Prostate gland (tissue), 2 donors: ENCODE measurements around the gene RBPJL. TPM values are rescaled to one million over a fixed set of nuclear protein-coding genes. Genes with fewer than 3 reads are reported as not detected.

ENCODE experiments used
- DNase-seq: peaks from one replicate; pipeline ENCODE4 v3.0.0-alpha.2; 2019; ENCODE audit warnings: low spot score
- H3K27ac ChIP-seq, 2 donors: fragments of 200-600 bp; sonication (generic); 2 replicates each; pipeline ENCODE4 v1.5.1; 2017 to 2019
- H3K27me3 ChIP-seq: fragments of 200-600 bp; sonication (generic); replicated peaks from 2 replicates; pipeline ENCODE4 v1.5.1; 2019; ENCODE audit not compliant: insufficient read depth
- H3K36me3 ChIP-seq, 2 donors: fragments of 200-600 bp; sonication (generic); 1 replicate in 1 of 2; 2 replicates in 1 of 2; pipeline versions ENCODE4 v1.5.1 to v1.8.1; 2017 to 2019
- H3K4me1 ChIP-seq: fragments of 200-600 bp; sonication (generic); replicated peaks from 2 replicates; pipeline ENCODE4 v1.5.1; 2019
- H3K4me3 ChIP-seq, 2 donors: fragments of 200-600 bp; sonication (generic); 2 replicates each; pipeline ENCODE4 v1.5.1; 2017 to 2019
- H3K9me3 ChIP-seq: fragments of 200-600 bp; sonication (generic); 2 replicates; pipeline ENCODE4 v1.5.1; 2017
- CTCF ChIP-seq, 4 experiments: fragments of 200-600 bp in 2 of 4; fragments of 450-650 bp in 2 of 4; sonication (generic) in 2 of 4; IDR thresholded peaks; 1 replicate in 3 of 4; 2 replicates in 1 of 4; pipeline ENCODE4 v1.5.1; 2016 to 2019; ENCODE audit warnings: antibody characterized with exemption in 4 of 4, mild to moderate bottlenecking in 2 of 4, moderate library complexity in 2 of 4
- POLR2A ChIP-seq: fragments of 450-650 bp; IDR thresholded peaks from one replicate; pipeline ENCODE4 v1.6.1; 2016; ENCODE audit warnings: antibody characterized with exemption, mild to moderate bottlenecking
- POLR2AphosphoS5 ChIP-seq: sonication (generic); formaldehyde crosslinking; IDR thresholded peaks from one replicate; pipeline ENCODE4 v1.6.1; 2017; ENCODE audit warnings: antibody characterized with exemption
- WGBS: methylation state at CpG from one replicate; pipeline ENCODE4 v1.1.5; 2018; 5-methylcytosine and 5-hydroxymethylcytosine counted together
- intact Hi-C: fragments of 100-400 bp; cut with DNase I; formaldehyde crosslinking; loops from one replicate; pipeline ENCODE4 v1.14.2; 2022
- total RNA-seq, 2 donors: library from RNA; depleted of rRNA; stranded (reverse); fragments of >200 nt; gene quantifications; one replicate each; pipeline ENCODE4 v1.1.0, GENCODE V29; 2016

Gene RBPJL
- total RNA-seq, 2 donors from 2014 or later: not detected

- intact Hi-C loops: no loop called here
- H3K27me3 ChIP-seq: no peaks in the 10 kb centered on the region
- H3K4me3 ChIP-seq: no peak overlapping the region
- no peaks in the 10 kb centered on the region for H3K9me3 ChIP-seq
- TF ChIP-seq POLR2A: no peak
- no peak for TF ChIP-seq CTCF (IDR thresholded peaks at IDR 0.05)
- TF ChIP-seq POLR2AphosphoS5: no peak
- H3K27ac ChIP-seq: no peak overlapping the region
- WGBS: 43% methylated on average over 5 of the region's 5 CpGs
- no peak for DNase-seq
- no peaks in the 10 kb centered on the region for H3K36me3 ChIP-seq
- peaks cover 5% of the 10 kb centered on the region for H3K4me1 ChIP-seq
These were observed 48.8 kb downstream of the RBPJL start for GRCh38 chr20:45355209-45356084.

DNA sequence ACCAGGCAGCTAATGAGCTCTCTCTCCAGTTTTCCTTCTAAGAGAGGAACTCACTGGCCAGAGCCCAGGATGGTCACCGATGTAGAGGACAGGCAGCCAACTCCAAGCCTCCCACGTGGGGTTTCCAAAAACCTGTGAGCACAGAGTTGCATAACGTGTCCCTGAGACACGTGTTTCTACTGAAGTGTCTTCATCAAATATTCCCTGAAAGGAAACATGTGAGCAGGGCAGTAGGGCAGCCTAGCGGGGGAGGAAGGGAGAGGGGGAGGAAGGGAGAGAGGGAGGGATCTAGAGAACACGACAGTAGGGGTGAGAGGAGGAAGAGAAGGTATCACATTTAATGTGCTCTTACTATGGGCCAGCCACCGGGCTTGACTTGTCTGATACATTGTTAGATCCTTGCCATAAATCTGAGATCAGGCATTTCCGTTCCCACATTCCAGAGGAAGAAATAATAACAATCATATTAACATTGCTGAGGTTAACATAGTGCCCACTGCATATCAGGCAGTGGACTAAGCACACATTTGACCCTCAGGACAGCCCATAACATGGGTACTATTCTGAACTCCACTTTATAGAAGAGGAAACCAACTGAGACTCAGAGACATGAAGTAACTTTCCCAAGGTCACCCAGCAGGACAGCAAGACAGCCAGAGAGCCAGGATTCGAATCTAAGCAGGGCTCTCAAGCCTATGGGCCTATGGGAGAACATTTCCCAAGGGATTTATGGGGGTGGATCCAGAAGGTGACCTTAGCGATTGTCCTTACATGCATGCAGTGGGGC lies 51.8 kb downstream of the RBPJL start:
- H3K9me3 ChIP-seq: no peaks in the 10 kb centered on the region
- no peaks in the 10 kb centered on the region for H3K36me3 ChIP-seq
- peak overlapping the region; percentile 64 to 75 for H3K27ac ChIP-seq
- 23% methylated on average over 10 of the region's 10 CpGs for WGBS
- no peaks in the 10 kb centered on the region for H3K27me3 ChIP-seq
- intact Hi-C loops: no loop called here
- peak; percentile 92 for TF ChIP-seq POLR2AphosphoS5
- peak; percentile 23 for TF ChIP-seq POLR2A
- peak in 2 of 4 experiments; percentile 11 to 28 for TF ChIP-seq CTCF (IDR thresholded peaks at IDR 0.05)
- peak; percentile 66 for DNase-seq
- H3K4me1 ChIP-seq: peaks cover 5% of the 10 kb centered on the region
- no peak overlapping the region for H3K4me3 ChIP-seq

GRCh38 chr20:45359069-45359405 lies 52.4 kb downstream of the RBPJL start:
- Histone ChIP-seq H3K36me3 (no peaks in the 10 kb centered on the region), H3K27me3 (no peaks in the 10 kb centered on the region), H3K4me1 (peaks cover 5% of the 10 kb centered on the region), H3K4me3 (no peak overlapping the region), H3K27ac (peak overlapping the region; percentile 64 to 75), H3K9me3 (no peaks in the 10 kb centered on the region)
- intact Hi-C loops: no loop called here
- no peak for DNase-seq
- WGBS: 62% methylated on average over 7 of the region's 7 CpGs
- TF ChIP-seq POLR2AphosphoS5: peak; percentile 44
- no peak for TF ChIP-seq POLR2A
- TF ChIP-seq CTCF (IDR thresholded peaks at IDR 0.05): no peak

GRCh38 chr20:45359406-45360148 lies 52.9 kb downstream of the RBPJL start:
- no peak for TF ChIP-seq POLR2AphosphoS5
- TF ChIP-seq CTCF (IDR thresholded peaks at IDR 0.05): no peak
- TF ChIP-seq POLR2A: no peak
- peaks cover 5% of the 10 kb centered on the region for H3K4me1 ChIP-seq
- intact Hi-C loops: no loop called here
- H3K4me3 ChIP-seq: no peak overlapping the region
- H3K27me3 ChIP-seq: no peaks in the 10 kb centered on the region
- peak overlapping the region; percentile 64 to 75 for H3K27ac ChIP-seq
- 76% methylated on average over 9 of the region's 9 CpGs for WGBS
- no peaks in the 10 kb centered on the region for H3K9me3 ChIP-seq
- no peaks in the 10 kb centered on the region for H3K36me3 ChIP-seq
- no peak for DNase-seq
